Activated T-cell treated with anti-CD3 and anti-CD28 coated beads for 1 hour (primary cell): Measurements from ENCODE around the gene APEH.
"Not testable (repeated sequence)": the region's sequence is repeated elsewhere in the genome, so short reads cannot be mapped to it uniquely, and the experiment has no call there.

ENCODE experiments used
- DNase-seq: peaks from one replicate; pipeline ENCODE4 v3.0.0-alpha.2; 2020; ENCODE audit warnings: low read depth

APEH gene

DNA sequence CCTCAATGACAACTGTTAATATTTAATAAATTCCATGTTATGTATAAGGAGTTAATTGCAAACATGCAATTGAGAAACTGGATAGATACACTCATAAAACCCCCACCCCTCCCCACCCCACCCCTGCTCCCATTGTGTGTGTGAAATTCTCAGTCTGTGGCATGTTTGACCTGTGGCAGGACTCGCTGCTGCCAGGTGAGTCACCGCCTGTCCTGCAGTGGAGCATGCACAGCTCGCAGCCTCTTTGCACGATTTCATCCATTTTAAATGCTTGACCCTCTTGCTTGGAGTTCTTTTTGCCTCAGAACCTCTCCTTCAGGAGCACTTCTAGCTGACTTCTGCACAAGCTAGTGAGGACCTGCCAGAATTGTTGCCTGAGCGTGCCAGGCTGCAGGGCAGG, 5.3 kb upstream of the APEH start:
- no peak for DNase-seq

DNA sequence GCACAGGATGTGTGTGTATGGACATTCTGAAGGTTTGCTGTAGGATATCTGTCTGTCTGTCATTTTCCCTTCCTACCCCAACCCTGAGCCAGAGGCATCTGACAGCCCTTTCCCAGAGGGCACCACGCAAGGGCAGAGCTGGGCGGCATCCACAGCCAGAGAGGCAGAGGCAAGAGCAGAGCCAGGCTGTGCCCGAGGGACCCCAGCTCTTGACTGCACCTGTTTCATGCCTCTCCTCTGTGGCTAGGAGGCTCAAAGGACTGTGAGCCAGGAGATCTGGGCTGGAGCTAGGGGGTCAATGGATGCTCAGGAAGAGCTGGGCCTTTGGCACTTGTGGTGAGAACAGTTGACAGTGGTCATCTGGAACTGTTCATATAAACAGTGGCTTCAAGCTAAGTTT, 4.8 kb upstream of the APEH start:
- no peak for DNase-seq

DNA sequence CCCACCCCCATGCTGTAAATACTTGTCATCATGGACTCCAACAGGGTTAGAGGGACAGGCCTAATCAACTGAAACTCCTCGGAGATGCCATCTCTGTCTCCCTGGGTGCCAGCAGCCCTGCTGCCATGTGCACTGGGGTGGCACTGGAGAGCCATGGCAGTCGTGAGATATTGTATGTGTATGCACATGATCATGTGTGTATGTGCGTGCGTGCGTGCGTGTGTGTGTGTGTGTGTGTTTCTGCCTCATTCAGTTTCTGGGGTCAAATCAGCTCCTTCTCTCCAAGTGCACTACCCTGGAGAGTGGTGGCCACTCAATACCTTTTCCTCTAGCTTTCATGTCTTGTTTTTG, 3.2 kb upstream of the APEH start:
- DNase-seq = no peak

DNA sequence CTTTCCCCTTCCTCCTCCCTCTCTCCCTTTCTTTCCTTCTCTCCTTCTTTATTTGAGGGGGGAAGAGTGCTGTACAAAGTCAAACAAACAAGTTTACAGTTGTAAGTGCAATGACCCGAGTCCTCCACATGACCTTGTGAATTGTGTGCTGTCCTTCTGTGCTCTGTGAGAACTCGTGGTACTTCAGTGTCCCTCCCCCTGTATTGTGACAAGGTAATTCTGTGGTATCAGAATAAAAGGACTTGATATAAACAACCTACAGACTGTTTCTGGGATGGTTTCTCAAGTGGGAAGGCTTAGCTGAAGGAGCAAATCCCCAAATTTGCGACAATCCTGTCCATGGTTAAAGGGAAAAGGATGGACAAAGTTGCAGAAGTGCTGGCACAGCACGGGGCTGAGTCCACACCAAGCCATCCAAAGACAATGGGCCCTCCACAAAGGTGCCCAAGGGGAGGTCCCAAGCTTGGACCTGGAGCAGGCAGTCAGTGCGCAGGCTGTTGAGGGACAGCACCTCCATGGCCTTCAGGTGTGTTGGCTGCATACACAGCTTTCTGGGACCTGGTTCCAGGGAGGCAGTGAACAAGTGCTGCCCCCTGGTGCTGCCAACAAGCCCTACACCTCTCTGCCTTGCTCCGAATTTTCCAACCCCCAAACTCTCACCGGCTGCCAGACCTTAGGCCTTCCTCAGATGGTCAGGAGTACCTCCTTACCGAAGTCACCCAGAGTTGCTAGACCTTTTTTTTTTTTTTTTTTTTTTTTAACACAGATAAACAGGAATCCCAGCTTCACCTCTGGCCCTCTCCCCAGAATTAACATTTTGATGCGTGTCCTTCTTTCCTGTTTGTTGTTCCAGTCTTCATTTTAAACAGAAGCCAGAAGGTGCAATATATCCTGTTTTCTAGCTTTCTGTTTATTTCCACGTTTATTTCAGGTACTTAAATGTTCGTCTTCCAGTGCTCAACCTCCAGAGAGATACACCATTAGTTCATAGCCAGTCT, 2.6 kb upstream of the APEH start:
- DNase-seq = peak; percentile 58

DNA sequence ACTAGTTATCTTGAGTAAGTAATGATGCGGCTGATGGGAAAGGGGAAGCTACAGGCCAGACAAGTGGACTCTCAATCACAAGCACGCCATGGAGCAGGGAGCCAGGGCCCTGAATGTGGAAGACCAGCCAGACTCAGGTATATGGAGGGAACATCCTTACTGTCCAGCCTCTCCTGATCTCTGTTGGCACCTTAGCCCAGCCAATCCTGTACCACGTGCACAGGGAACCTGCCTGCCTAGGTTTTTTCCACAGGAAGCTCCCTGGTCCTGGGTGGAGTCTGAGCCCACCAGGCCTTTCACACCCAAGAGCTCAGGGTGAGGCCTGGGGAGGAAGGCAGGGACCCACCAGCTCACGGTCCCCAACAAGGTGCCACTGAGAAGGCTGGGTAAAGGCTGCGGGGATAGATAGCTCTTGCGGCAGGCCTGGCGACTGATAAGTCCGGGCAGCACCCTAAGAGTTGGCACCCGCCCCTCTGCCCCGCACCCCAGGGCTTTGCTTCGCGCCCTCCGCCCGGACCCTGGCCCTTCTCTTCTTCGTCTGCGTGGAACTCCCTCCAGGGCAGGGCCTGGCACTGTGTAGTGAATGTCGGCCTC, 933 bp upstream of the APEH start:
- DNase-seq = no peak

DNA sequence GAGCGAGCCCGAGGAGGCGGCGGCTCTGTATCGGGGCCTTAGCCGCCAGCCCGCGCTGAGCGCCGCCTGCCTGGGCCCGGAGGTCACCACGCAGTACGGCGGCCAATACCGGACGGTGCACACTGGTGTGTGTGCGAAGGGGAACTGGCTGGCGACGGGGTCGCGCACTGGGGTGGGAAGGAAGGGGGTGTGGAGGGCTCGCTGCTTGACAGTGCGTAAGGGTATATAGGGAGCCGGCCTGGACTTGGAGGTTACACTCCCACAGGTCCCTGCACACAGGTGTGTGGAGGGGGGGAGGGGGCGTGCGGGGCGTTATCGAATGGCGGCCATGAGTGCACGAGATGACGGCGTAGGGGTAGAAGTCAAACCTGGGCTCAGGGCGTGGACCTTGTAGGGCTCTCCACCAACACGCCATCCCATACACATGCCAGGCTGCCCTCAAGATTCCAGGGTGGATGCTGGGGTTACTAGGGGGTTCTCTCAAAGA, 389 bp downstream of the APEH start:
- peak; percentile 11 for DNase-seq

DNA sequence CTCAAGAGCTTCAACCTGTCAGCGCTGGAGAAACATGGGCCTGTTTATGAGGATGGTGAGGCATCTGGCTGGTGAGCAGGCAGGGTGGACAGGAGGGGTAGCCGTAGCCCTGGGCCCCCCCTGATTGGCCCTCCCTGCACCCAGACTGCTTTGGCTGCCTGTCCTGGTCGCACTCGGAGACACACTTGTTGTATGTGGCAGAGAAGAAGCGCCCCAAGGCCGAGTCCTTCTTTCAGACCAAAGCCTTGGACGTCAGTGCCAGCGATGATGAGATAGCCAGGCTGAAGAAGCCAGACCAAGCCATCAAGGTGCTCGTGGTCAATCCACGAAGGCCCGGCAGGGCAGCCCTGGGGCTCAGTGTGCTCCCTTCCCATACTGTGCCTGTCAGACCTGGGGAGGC, 1.8 kb downstream of the APEH start:
- DNase-seq = no peak

DNA sequence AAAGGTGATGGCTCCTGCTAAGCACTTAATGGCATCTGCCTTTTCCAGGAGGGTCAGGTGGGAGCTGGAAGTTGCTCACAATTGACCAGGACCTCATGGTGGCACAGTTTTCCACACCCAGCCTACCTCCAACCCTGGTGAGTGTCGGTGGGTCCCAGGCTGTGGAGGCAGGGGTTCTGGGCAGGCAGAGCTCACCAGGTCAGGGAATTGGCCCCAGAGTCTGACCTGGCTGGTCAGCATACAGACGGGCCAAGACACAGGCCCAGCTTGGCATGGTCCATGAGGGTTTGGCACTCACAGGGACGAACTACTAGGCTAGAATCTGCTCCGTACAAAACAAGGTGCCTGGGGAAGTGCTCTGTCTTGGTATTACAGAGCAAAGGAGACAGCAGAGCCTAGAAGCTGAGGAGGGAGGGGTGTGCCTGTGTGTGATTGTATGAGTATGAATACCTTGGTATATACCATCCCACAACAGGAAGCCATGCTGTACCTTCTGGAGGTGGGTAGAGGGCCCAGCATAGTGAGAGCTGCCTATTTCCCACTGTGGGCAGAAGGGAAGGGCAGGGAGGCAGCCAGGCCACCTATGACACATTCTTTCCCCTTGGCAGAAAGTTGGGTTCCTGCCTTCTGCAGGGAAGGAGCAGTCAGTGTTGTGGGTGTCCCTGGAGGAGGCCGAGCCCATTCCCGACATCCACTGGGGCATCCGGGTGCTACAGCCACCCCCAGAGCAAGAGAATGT, 6.5 kb downstream of the APEH start:
- DNase-seq = no peak

DNA sequence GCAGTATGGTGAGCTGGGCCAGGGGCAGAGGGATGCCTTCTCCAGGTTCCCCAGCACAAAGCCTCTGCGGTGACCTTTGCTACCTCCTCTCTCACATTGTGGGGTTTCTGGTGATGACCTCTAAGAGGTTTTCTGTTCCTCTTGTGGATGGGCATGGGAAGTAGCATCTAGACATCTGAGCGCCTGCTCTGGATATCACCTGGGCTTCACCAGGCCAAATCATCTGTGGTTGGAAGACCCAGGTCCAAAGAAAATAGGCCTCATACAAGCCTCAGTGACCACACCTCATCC, 7.0 kb downstream of the APEH start:
- DNase-seq = no peak

DNA sequence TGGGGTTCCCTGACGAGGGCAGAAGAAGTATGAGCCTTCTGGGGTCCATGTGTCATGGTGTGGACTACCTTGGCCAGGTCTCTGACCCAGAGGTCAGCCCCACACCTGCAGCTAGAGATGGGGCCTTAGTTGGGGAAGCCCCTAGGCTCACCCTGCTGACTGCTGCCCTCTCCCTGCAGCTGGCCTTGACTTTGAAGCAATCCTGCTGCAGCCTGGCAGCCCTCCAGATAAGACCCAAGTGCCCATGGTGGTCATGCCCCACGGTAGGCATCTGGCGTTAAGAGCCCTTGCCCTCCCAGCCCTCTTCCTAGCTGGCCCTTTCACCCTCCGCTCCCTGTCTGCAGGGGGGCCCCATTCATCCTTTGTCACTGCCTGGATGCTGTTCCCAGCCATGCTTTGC, 7.4 kb downstream of the APEH start:
- DNase-seq = no peak

DNA sequence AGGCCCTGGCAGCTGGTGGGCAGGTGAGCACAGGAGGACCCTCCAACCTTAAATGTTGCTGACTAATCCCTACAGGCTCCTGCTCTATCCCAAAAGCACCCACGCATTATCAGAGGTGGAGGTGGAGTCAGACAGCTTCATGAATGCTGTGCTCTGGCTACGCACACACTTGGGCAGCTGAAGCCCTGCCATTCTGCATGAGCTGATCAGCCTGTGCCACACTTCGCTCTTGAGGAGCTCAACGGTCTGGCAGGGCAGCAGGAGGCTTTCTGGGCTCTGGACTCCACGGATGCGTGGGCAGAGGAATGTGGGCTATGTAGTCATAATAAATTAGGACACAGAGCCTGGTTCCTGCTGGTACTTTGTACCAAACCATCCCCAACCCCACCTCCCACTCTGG, 9.0 kb downstream of the APEH start:
- DNase-seq = no peak

DNA sequence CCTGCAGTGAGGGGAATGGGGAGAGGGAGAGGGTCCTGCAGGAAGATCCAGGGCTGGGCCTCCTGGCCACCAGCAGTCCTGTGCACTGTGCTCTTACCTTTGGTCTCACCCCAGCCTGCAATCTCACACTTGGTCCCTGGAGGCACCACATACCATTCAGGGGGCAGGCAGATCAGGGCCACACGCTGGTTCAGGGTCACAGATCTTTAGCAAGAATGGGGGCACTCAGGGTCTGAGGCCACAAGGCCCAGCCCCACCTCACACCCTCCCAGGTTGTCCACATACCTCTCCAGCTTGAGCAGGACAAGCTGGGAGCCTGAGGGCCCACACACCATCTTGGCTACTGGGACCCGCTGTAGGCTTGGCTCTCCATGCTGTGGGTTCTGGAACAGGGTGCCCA, 10.3 kb downstream of the APEH start:
- not testable (repeated sequence) for DNase-seq

DNA sequence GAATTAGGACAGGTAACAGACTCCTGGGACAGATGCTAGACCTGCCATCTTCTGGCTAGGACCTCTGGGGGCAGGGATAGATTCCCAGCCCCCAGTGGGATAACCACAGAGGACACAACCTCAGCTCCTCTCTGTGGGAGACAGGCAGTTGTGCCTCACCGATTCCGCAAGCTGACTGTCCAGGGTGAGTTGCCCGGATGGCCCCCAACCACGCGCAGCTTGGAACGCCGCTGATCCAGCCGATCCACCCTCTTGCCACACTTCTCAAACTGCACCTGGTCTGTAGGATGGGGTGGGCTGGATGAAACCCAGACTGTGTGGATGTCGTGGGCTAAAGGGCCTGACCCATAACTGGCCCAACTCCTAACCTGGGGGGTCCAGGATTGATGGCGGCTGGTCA, 11.0 kb downstream of the APEH start:
- not testable (repeated sequence) for DNase-seq

DNA sequence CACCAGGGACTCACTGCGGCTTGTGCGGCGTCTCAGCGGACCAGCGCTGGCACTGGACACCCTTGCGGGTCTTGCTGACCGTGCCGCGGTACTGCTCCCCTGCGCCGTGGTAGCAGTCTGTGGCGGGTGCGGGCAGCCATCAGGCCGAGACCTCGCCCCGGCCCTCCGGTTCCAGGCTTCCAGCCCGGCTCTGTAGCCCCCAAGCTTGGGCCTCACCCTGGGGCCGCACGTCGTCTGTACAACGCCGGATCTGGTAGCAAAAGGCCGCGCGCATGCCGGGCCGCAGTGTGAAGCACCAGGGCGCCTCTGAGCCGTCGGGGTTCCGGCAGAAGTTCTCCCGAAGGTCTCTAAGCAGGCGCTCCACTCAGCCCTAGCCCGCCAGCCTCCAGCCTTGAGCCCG, 11.7 kb downstream of the APEH start:
- not testable (repeated sequence) for DNase-seq

DNA sequence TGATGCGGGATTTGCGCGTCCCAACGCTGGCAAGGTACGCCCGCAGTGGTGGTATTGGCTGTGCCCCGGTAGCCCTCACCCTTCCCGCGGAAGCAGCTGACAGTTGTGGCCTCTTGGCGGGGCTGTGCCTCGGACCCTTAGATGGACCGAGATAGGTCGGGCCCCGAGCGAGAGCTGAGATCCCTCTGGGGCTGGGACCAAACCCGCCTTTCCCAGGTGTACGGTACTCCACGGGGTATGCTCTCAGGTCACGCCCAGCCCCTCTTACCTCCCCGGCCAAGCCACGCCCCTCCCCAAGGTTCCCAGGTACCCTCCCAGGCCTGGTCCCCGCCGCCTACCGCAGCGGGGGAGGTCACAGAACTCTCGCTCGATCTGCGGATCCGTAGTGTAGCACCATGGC, 12.2 kb downstream of the APEH start:
- DNase-seq = not testable (repeated sequence)

DNA sequence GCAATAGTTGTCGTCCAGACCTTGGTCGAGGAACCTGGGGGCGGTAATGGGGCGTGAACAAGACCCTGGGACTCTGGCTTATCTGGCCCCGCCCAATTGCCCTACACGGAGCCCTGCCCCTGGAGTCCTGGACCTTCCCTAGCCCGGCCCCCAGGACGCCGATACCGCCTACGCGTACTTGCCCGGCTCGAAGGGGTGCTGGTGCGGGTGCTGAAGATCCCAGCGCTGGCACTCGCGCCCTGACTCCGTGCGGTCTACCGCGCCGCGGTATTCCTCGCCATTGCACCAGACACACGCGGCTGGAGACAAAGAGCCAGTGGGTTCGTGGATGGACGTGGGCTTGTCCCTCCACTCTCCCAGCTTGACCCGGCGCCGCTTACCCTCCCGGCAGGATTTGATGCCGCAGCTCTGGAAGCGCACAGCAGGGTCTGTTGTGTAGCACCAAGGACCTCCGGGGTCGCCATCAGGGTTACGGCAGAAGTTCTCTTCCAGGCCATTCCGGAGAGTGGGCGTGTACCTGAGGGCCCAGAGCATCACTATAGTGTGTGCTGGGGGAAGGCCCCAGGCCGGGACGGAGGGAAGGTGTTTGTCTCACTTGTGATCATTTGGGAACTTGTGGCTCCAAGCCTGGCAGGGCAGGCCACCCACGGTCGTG, 12.7 kb downstream of the APEH start:
- DNase-seq = not testable (repeated sequence)

DNA sequence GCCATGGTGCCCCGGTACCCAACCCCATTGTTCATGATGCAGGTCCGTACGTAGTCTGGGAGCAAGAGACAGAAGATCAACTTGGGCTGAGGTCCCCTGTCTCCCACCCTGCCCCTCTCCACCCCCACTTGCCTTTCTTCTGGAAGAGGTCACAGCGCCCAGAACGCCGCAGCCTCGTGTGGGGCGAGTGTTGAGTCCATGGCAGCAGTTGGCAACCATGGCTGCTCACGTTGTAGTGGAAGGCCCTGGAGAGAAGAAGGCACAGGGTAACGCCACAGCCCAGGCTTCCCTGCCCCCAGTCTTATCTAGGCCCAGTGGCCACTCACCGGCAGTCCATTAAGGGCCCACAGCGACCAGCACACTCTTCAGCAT, 13.3 kb downstream of the APEH start:
- not testable (repeated sequence) for DNase-seq

DNA sequence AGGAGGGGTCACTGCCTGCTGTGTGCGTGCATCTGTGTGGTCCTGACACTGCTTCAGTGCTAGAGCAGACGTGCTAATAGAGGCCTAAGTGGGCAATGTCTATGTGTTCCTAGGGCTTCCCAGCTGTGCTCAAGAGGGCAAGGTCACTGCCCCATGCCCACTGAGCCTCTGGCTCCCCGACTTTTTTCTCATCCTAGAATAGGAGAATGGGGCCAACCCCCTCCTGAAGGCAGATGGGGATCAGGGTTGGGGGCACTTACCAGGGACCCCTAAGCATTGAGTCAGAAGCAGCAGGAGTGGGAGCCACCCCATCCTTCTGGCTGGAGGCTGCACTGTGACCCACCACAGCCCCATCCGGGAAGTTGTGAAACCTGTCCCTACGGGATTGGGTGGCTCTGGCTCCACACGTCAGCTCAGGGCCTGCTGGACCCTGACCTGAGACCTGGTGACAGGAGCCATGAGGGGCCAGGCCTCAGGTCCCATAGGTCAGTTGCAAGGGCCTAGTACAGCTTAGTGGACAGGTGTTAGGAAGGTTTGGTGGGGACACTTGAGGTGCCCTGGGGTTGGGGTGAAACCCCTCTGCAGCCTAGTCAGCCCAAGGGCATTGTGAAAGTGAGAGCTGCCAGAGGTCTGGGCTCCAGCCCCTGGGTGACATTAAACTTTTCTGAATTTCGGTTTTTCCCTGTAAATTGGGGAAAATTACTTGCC, 14.3 kb downstream of the APEH start:
- DNase-seq = not testable (repeated sequence)

DNA sequence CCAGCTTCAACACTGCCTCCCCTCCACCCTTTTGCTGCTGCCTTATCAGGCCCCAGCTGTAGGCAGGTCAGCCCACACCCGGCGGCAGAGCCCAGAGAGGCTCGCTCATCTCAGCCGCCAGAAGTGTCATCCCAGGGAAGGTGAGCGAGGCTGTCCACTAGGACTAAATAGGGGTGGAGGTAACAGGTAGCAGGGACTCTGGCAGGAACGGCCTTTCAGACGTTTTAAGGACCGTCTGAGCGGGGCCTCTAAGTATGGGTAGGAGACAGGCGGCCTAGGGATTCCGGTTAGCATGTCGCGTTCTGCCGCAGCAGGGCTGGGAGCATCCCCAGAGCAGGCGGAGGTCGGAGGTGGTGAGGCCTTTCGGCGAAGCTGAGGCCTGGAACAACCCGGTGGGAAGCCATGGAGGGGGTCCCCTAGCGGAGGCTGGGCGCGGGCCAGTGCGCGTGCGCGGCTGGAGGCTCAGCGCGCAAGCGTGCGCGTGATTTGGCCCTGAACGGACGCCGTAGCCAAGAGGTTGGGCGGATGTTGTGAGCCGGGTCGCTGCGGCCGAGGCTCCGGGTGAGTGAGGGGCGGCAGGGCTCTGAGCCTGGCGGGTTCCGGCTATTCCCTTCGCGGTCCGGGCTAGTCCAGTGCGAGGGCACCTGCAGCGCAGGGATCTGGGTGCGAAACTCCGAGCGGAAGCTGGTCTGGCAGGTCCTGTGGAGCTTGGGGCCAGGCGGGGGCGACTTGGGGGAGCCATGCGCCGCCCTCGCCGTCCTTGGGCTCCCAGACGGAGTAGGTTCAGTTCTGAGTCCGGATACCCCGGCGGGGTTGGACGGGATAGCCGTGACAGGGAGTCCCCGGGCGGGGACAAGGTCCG, 15.1 kb downstream of the APEH start, which contains the start of the genes MST1 and RNF123:
Gene MST1, minus strand, starts transcription at position 429 of the 862 bp plus-strand sequence. CDS start 783 bp downstream, outside the sequence.
Gene RNF123, plus strand, starts transcription at position 512 of the 862 bp plus-strand sequence. CDS start 1,609 bp downstream, outside the sequence.
- peak; percentile 90 for DNase-seq

DNA sequence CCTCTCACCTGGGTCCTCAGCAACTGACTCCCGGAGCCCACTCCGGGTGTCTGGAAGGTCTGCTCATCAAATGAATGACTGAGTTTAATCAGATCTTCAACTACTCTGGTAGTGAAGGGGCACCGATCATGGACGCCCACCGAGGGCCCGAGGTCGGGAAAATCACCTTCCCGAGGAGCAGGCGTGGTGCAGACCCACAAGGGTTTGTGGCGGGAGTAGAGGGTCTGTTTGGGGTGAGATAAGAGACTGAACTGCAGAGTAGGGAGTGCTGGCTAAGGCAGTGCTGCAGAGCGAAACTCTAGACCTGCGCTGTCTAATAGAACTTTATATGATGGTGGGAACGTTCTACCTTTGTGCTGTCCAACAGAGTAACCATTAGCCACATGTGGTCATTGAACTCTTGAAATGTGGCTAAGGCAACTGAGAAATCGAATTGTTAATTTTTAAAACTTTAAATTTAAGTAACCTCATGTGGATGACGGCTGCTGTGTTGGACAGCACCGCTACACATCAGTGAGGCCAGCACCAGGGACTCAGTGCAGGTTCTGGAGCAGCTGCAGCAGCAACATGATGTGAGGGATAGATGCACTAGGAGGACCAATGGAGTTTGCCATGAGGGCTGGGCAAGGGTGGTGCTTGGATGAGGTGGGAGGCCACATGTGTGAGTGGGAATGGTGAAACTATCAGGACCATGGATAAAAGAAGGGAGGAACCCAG, 15.9 kb downstream of the APEH start:
- DNase-seq = not testable (repeated sequence)
